ENCODE measurements around the gene GNG12. TPM values are rescaled to one million over a fixed set of nuclear protein-coding genes. Genes with fewer than 3 reads are reported as not detected.
A peak's percentile ranks its signal among the peaks of the same experiment; 100 is the strongest.

The GNG12 gene
- total RNA-seq, 1 experiment from 2014 or later: 70.0 TPM

DNA sequence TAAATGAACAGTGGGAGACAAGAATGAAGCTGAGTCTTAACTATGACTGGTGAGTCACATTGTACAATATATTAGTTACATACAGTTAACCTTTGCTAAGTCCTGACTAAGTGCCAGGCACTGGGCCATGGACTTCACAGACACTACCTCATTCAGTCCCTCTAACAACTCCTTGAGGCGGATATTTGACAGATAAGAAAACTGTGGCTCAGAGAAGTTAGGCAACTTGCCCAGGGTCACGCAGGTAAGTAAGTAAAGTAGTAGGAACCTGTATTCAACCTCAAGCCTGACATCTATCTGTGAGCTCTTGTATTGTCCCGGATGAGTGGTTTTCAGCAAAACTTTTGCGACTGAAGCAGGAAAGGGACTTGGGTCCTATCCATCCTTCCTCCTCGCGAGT lies 62.1 kb downstream of the GNG12 start:
- Histone ChIP-seq H3K27me3 (ENCODE audit: control insufficient read depth, insufficient read depth, low read length) (no peaks in the 10 kb centered on the region), H3K36me3 (ENCODE audit: control insufficient read depth, insufficient read depth, low read length) (no peaks in the 10 kb centered on the region), H3K9me3 (ENCODE audit: control insufficient read depth, insufficient read depth, low read depth, low read length) (no peaks in the 10 kb centered on the region), H3K4me1 (ENCODE audit: control insufficient read depth, insufficient read depth, low read length) (peaks cover 12% of the 10 kb centered on the region), H3K27ac (ENCODE audit: low read length) (no peak overlapping the region), H3K4me3 (ENCODE audit: low read depth in 2 of 2, low read length in 2 of 2) (no peak overlapping the region)
- BruUV-seq (replicated peaks): no TSS peak
- in situ Hi-C loops (cut with HindIII; ENCODE audit: low pct_unique_long_range_greater_than_20kb, low sequenced_read_pairs) (no loop called here), intact Hi-C loops (cut with micrococcal nuclease; ENCODE audit: unreplicated experiment) (no loop called here)
- CTCF ChIA-PET: interaction anchor here (0.7 kb wide), 1 partner anchor 25 kb away, joined by 3 read pairs; no protein-coding TSS in a partner anchor
- ATAC-seq (no peak), DNase-seq (ENCODE audit: low read depth, low spot score) (no peak)
- POLR2A ChIA-PET: no interaction called here
- TF ChIP-seq, protein P1, sequence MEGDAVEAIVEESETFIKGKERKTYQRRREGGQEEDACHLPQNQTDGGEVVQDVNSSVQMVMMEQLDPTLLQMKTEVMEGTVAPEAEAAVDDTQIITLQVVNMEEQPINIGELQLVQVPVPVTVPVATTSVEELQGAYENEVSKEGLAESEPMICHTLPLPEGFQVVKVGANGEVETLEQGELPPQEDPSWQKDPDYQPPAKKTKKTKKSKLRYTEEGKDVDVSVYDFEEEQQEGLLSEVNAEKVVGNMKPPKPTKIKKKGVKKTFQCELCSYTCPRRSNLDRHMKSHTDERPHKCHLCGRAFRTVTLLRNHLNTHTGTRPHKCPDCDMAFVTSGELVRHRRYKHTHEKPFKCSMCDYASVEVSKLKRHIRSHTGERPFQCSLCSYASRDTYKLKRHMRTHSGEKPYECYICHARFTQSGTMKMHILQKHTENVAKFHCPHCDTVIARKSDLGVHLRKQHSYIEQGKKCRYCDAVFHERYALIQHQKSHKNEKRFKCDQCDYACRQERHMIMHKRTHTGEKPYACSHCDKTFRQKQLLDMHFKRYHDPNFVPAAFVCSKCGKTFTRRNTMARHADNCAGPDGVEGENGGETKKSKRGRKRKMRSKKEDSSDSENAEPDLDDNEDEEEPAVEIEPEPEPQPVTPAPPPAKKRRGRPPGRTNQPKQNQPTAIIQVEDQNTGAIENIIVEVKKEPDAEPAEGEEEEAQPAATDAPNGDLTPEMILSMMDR (IDR thresholded peaks at IDR 0.05): peak; percentile 35
- TF ChIP-seq, protein P2, sequence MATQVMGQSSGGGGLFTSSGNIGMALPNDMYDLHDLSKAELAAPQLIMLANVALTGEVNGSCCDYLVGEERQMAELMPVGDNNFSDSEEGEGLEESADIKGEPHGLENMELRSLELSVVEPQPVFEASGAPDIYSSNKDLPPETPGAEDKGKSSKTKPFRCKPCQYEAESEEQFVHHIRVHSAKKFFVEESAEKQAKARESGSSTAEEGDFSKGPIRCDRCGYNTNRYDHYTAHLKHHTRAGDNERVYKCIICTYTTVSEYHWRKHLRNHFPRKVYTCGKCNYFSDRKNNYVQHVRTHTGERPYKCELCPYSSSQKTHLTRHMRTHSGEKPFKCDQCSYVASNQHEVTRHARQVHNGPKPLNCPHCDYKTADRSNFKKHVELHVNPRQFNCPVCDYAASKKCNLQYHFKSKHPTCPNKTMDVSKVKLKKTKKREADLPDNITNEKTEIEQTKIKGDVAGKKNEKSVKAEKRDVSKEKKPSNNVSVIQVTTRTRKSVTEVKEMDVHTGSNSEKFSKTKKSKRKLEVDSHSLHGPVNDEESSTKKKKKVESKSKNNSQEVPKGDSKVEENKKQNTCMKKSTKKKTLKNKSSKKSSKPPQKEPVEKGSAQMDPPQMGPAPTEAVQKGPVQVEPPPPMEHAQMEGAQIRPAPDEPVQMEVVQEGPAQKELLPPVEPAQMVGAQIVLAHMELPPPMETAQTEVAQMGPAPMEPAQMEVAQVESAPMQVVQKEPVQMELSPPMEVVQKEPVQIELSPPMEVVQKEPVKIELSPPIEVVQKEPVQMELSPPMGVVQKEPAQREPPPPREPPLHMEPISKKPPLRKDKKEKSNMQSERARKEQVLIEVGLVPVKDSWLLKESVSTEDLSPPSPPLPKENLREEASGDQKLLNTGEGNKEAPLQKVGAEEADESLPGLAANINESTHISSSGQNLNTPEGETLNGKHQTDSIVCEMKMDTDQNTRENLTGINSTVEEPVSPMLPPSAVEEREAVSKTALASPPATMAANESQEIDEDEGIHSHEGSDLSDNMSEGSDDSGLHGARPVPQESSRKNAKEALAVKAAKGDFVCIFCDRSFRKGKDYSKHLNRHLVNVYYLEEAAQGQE (IDR thresholded peaks at IDR 0.05; ENCODE audit: insufficient read depth in 1 of 2, low read depth in 2 of 2, low read length in 1 of 2): no peak

DNA sequence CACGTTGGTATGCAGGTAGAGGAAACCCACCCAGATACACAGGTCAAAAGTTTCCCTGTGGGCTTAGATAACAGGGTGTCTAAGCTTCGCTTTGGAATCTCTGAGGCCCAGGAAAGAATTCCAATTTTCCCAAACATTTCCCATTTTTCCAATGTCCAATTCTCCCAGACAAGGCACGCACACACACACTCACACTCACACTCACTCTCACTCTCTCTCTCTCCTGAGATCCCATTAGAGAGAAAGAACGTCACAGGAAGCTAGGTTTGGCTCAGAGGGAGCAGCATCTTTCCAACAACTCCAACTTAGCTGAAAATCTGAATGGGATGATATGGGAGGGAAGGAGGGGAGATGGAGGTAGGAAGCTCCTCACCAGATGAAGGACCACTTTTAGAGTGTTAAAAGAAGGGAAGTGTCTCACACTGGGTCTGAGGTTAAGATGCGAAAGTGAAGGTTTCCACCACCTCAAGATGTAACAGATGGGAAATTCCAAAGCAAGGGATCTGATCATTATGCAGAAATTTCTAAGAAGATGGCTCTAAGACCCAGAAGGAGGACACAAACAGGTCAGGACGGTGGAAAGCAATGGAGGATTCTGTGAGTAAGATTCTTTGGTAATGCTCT lies 63.5 kb downstream of the GNG12 start:
- H3K27ac ChIP-seq (ENCODE audit: low read length): no peak overlapping the region
- ATAC-seq: no peak
- ChIA-PET POLR2A (no interaction called here), CTCF (interaction anchor here (0.5 to 0.6 kb wide), 2 partner anchors 69 to 337 kb away, joined by 3 to 4 read pairs; no protein-coding TSS in a partner anchor)
- intact Hi-C loops (cut with micrococcal nuclease; ENCODE audit: unreplicated experiment): loop anchor here (5.0 kb wide), 3 partner anchors 63 to 343 kb away; partner anchors contain the start of gene GNG12
- H3K9me3 ChIP-seq (ENCODE audit: control insufficient read depth, insufficient read depth, low read depth, low read length): no peaks in the 10 kb centered on the region
- H3K36me3 ChIP-seq (ENCODE audit: control insufficient read depth, insufficient read depth, low read length): no peaks in the 10 kb centered on the region
- TF ChIP-seq, protein P1 (IDR thresholded peaks at IDR 0.05): no peak
- no peak for TF ChIP-seq POLR2AphosphoS5 (IDR thresholded peaks at IDR 0.05; ENCODE audit: low read depth, low read length)
- no peak for TF ChIP-seq TCF7L2 (IDR thresholded peaks at IDR 0.05; ENCODE audit: low read depth, low read length)
- TF ChIP-seq SIN3A (IDR thresholded peaks at IDR 0.05; ENCODE audit: borderline replicate concordance, insufficient read depth, low read depth, low read length): no peak
- TF ChIP-seq, protein P2 (IDR thresholded peaks at IDR 0.05; ENCODE audit: insufficient read depth in 1 of 2, low read depth in 2 of 2, low read length in 1 of 2): no peak
- H3K4me3 ChIP-seq (ENCODE audit: low read depth in 2 of 2, low read length in 2 of 2): no peak overlapping the region
- H3K27me3 ChIP-seq (ENCODE audit: control insufficient read depth, insufficient read depth, low read length): no peaks in the 10 kb centered on the region
- no TSS peak for BruUV-seq (replicated peaks)
- in situ Hi-C loops (cut with HindIII; ENCODE audit: low pct_unique_long_range_greater_than_20kb, low sequenced_read_pairs): no loop called here
- H3K4me1 ChIP-seq (ENCODE audit: control insufficient read depth, insufficient read depth, low read length): peaks cover 13% of the 10 kb centered on the region
- no peak for DNase-seq (ENCODE audit: low read depth, low spot score)

Measured in Panc1 (cell line).